GM18907 (cell line): ENCODE results near the gene CTNND2.
"Not testable (repeated sequence)": the region's sequence is repeated elsewhere in the genome, so short reads cannot be mapped to it uniquely, and the experiment has no call there.

Experiments
- ATAC-seq: cut with Tn5 transposase; IDR thresholded peaks from one replicate; pipeline ENCODE4 v1.9.1; 2021; ENCODE audit warnings: mild to moderate bottlenecking, moderate library complexity; ENCODE audit not compliant: unreplicated experiment

Gene CTNND2

GRCh38 chr5:11878814-11879213, 25.4 kb downstream of the CTNND2 start:
- ATAC-seq: no peak

GRCh38 chr5:11873587-11873986, 30.7 kb downstream of the CTNND2 start:
- no peak for ATAC-seq

GRCh38 chr5:11869203-11869602, 35.0 kb downstream of the CTNND2 start:
- no peak for ATAC-seq

- ATAC-seq: no peak
These were observed 40.3 kb downstream of the CTNND2 start for GRCh38 chr5:11863911-11864310.

GRCh38 chr5:11857391-11857790, 46.9 kb downstream of the CTNND2 start:
- no peak for ATAC-seq

GRCh38 chr5:11854936-11855335, 49.3 kb downstream of the CTNND2 start:
- no peak for ATAC-seq

GRCh38 chr5:11853796-11854195, 50.5 kb downstream of the CTNND2 start:
- no peak for ATAC-seq

GRCh38 chr5:11853140-11853539, 51.1 kb downstream of the CTNND2 start:
- no peak for ATAC-seq

- no peak for ATAC-seq
These were observed 51.5 kb downstream of the CTNND2 start for GRCh38 chr5:11852717-11853087.

- ATAC-seq: no peak
These were observed 52.1 kb downstream of the CTNND2 start for GRCh38 chr5:11851965-11852716.

GRCh38 chr5:11851416-11851815, 52.8 kb downstream of the CTNND2 start:
- ATAC-seq: no peak

- not testable (repeated sequence) for ATAC-seq
These were observed 75.7 kb downstream of the CTNND2 start for GRCh38 chr5:11828566-11828965.

GRCh38 chr5:11822598-11822997, 81.6 kb downstream of the CTNND2 start:
- no peak for ATAC-seq

GRCh38 chr5:11815916-11816315, 88.3 kb downstream of the CTNND2 start:
- ATAC-seq: no peak

GRCh38 chr5:11815481-11815880, 88.8 kb downstream of the CTNND2 start:
- no peak for ATAC-seq

- no peak for ATAC-seq
These were observed 89.9 kb downstream of the CTNND2 start for GRCh38 chr5:11814373-11814772.

GRCh38 chr5:11809407-11809806, 94.8 kb downstream of the CTNND2 start:
- ATAC-seq: no peak

GRCh38 chr5:11803436-11803835, 100.8 kb downstream of the CTNND2 start:
- no peak for ATAC-seq

GRCh38 chr5:11801061-11801460, 103.2 kb downstream of the CTNND2 start:
- ATAC-seq: no peak

GRCh38 chr5:11797132-11797531, 107.1 kb downstream of the CTNND2 start:
- ATAC-seq: no peak

- no peak for ATAC-seq
These were observed 110.8 kb downstream of the CTNND2 start for GRCh38 chr5:11793396-11793795.

GRCh38 chr5:11792621-11793020, 111.6 kb downstream of the CTNND2 start:
- ATAC-seq: no peak

GRCh38 chr5:11791792-11792191, 112.5 kb downstream of the CTNND2 start:
- no peak for ATAC-seq
